ENCODE results near the gene SMIM27. TPM values are rescaled to one million over a fixed set of nuclear protein-coding genes. Genes with fewer than 3 reads are reported as not detected.

SMIM27 gene
- total and polyA plus RNA-seq, 2 donors (not counting 1 experiment from before 2014, with no cell fraction given): 9.5 to 20.9 TPM

DNA sequence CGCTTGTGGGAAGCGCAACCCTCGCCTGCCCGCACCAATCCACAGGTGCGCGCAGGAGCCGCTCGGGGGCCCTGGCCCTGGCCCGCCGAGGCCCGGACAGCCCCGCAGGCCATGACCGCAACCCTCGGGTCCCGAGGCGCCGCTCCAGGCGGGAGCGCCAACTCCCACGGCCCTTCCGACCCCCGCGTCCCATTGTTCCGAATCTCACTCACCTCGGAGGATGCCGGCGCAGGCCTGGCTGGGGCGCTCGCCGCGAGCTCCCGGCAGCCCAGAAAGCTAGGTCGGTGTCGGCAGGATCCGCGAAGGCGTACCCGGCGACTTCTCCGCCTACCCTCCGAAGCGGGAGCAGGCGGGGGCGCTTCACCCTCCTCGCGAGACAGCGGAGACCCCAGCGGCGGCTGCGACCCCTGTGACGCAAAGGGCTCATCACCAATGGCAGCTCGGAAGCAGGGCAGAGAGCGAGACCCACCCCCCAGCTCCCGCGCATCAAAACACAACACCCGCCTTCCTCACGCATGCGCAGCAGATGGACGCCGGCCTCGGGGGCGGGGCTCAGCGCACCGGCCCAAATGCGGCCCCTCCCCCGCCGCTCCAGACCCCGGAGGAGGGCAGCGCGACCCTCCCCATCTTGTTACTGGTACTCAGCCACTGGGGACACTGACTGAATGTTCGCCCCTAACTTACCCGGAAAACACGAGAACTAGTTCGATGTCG, 1.4 kb upstream of the SMIM27 start:
- CTCF ChIA-PET: interaction anchor here (0.7 to 5.2 kb wide), 8 partner anchors 10 to 918 kb away, joined by 3 to 30 read pairs (median 9); partner anchors contain the start of genes ACO1, NDUFB6 and RIGI
- ATAC-seq (ENCODE audit: low read depth) (peak; percentile 84), DNase-seq (peak; percentile 97)
- Mint-ChIP-seq H3K27ac (peak overlapping the region; percentile 91), H3K4me3 (peak overlapping the region; percentile 91), H3K9me3 (ENCODE audit: insufficient read depth) (no peaks in the 10 kb centered on the region), H3K4me1 (peaks cover 34% of the 10 kb centered on the region), H3K27me3 (no peaks in the 10 kb centered on the region)
- Histone ChIP-seq H3K4me2 (replicated peaks; ENCODE audit: low read depth, low read length, poor library complexity, severe bottlenecking) (peak overlapping the region; percentile 81), H3K36me3 (replicated peaks in 1 of 2; ENCODE audit: control extremely low read depth in 1 of 2, control insufficient read depth in 1 of 2, extremely low read depth in 1 of 2, insufficient read depth in 2 of 2, low read length in 1 of 2) (peaks cover 0 to 3% of the 10 kb centered on the region in 2 experiments), H2AFZ (ENCODE audit: insufficient read depth, low read depth, low read length, poor library complexity, severe bottlenecking) (peak overlapping the region; percentile 89), H3K4me3 (ENCODE audit: control extremely low read depth in 1 of 5, extremely low read depth in 1 of 5, insufficient read depth in 1 of 5, low read depth in 2 of 5, low read length in 4 of 5) (peak overlapping the region; percentile 86 to 98 (median 87)), H3K9me3 (ENCODE audit: control extremely low read depth in 1 of 3, control insufficient read depth in 2 of 3, insufficient read depth in 1 of 3, low read length in 2 of 3) (no peaks in the 10 kb centered on the region), H3K27me3 (replicated peaks in 1 of 4; ENCODE audit: control extremely low read depth in 1 of 4, control insufficient read depth in 3 of 4, insufficient read depth in 4 of 4, low read length in 3 of 4) (no peaks in the 10 kb centered on the region), H3K9ac (ENCODE audit: low read length) (peak overlapping the region; percentile 88), H3K27ac (ENCODE audit: low read length in 2 of 2) (peak overlapping the region; percentile 89 to 92), H3K4me1 (ENCODE audit: control insufficient read depth in 2 of 2, insufficient read depth in 2 of 2, low read length in 2 of 2) (peaks cover 14 to 15% of the 10 kb centered on the region in 2 donors), H4K20me1 (ENCODE audit: control insufficient read depth, insufficient read depth, low read length, poor library complexity, severe bottlenecking) (peaks cover 14% of the 10 kb centered on the region), H3K79me2 (ENCODE audit: control insufficient read depth, insufficient read depth, low read length) (peaks cover 69% of the 10 kb centered on the region)
- under 1% methylated on average over 70 of the region's 75 CpGs for WGBS (ENCODE audit: insufficient coverage)
- POLR2A ChIA-PET: interaction anchor here (0.6 to 2.5 kb wide), 4 partner anchors 12 to 166 kb away, joined by 3 to 16 read pairs (median 7); partner anchors contain the start of genes ACO1, NDUFB6 and RIGI
- TF ChIP-seq, protein P1, sequence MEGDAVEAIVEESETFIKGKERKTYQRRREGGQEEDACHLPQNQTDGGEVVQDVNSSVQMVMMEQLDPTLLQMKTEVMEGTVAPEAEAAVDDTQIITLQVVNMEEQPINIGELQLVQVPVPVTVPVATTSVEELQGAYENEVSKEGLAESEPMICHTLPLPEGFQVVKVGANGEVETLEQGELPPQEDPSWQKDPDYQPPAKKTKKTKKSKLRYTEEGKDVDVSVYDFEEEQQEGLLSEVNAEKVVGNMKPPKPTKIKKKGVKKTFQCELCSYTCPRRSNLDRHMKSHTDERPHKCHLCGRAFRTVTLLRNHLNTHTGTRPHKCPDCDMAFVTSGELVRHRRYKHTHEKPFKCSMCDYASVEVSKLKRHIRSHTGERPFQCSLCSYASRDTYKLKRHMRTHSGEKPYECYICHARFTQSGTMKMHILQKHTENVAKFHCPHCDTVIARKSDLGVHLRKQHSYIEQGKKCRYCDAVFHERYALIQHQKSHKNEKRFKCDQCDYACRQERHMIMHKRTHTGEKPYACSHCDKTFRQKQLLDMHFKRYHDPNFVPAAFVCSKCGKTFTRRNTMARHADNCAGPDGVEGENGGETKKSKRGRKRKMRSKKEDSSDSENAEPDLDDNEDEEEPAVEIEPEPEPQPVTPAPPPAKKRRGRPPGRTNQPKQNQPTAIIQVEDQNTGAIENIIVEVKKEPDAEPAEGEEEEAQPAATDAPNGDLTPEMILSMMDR (IDR thresholded peaks at IDR 0.05): peak; percentile 5
- no peak for TF ChIP-seq EZH2 (IDR thresholded peaks at IDR 0.05; ENCODE audit: borderline replicate concordance, insufficient read depth, low read depth, low read length, poor library complexity, severe bottlenecking)
- intact Hi-C loops (cut with micrococcal nuclease): loop anchor here (10.0 kb wide), 2 partner anchors 714 to 744 kb away; partner anchors contain the start of genes BAG1, CHMP5 and NFX1

All from B cell (primary cell).